Colonic mucosa (tissue), 4 donors: ENCODE measurements around the gene CDH18. TPM values are rescaled to one million over a fixed set of nuclear protein-coding genes. Genes with fewer than 3 reads are reported as not detected.

Source experiments
- DNase-seq: peaks from one replicate; pipeline ENCODE4 v3.0.0-alpha.2; 2020
- H3K27ac ChIP-seq: fragments of 200-600 bp; one replicate; pipeline ENCODE4 v1.8.0; 2021
- H3K27me3 ChIP-seq: fragments of 200-600 bp; one replicate; pipeline ENCODE4 v1.8.0; 2021
- H3K36me3 ChIP-seq: fragments of 200-600 bp; one replicate; pipeline ENCODE4 v1.8.0; 2021
- H3K4me1 ChIP-seq: fragments of 200-600 bp; one replicate; pipeline ENCODE4 v1.8.0; 2021; ENCODE audit warnings: mild to moderate bottlenecking
- H3K4me3 ChIP-seq: fragments of 200-600 bp; one replicate; pipeline ENCODE4 v1.8.0; 2021
- H3K9ac ChIP-seq, 2 donors: one replicate each; pipeline ENCODE4 v1.7.0; 2013; ENCODE audit warnings: control low read depth in 2 of 2, low read depth in 2 of 2, low read length in 2 of 2
- H3K9me3 ChIP-seq: fragments of 200-600 bp; one replicate; pipeline ENCODE4 v1.8.0; 2021
- intact Hi-C: fragments of 100-400 bp; cut with DNase I; formaldehyde crosslinking; loops from one replicate; pipeline ENCODE4 v1.14.1; 2022
- total RNA-seq, 2 donors: library from RNA; stranded (reverse); fragmentation: NEBNext Ultra II Directional in 1 of 2; extraction: Animal tissue kit (Norgen Biotek cat#: 25700) in 1 of 2; gene quantifications; one replicate each; pipeline ENCODE4 v1.2.1, GENCODE V29; 2021
- TF ChIP-seq, protein P1 (sequence below): fragments of 200-600 bp; IDR thresholded peaks from one replicate; pipeline ENCODE4 v1.8.0; 2022; ENCODE audit warnings: antibody characterized with exemption, mild to moderate bottlenecking
- donor health status: healthy.
- donor health status: DM: no; HTN: no; CAD: no.
- donor health status: DM: no; HTN: no; CAD: no.

The CDH18 gene
- total RNA-seq, 2 donors from 2014 or later, result not detected

DNA sequence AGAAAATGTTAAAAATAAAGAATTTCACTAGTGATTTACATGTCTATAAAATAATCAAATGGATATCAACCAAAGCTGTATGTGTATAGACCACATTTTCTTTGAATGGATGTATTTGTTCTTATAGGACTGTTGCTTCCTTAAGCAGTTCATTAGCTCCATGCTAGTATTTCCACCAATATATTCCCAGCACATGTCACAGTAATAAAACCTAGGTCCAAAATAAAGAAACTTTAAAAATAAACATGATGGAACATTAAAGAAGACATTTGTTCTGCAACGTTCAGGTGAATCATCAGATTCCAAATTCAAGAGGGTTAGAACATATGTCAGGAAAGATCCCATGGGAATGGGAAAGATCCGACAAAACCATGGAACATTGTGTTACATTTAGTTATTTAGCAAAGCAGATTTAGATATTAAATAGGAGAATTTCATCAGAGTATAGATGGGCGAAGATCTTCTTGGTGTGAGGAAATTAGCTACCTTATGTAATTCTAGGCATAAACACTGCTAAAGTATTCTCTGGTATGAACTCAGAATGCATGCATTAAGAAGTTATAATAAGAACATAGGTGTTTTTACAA, 490.7 kb downstream of the CDH18 start:
- intact Hi-C loops, result no loop called here
- Histone ChIP-seq H3K9ac (no peak overlapping the region), H3K4me3 (no peak overlapping the region), H3K4me1 (no peaks in the 10 kb centered on the region), H3K9me3 (no peaks in the 10 kb centered on the region), H3K36me3 (no peaks in the 10 kb centered on the region), H3K27ac (no peak overlapping the region), H3K27me3 (no peaks in the 10 kb centered on the region)
- DNase-seq, result no peak
- TF ChIP-seq, protein P1, sequence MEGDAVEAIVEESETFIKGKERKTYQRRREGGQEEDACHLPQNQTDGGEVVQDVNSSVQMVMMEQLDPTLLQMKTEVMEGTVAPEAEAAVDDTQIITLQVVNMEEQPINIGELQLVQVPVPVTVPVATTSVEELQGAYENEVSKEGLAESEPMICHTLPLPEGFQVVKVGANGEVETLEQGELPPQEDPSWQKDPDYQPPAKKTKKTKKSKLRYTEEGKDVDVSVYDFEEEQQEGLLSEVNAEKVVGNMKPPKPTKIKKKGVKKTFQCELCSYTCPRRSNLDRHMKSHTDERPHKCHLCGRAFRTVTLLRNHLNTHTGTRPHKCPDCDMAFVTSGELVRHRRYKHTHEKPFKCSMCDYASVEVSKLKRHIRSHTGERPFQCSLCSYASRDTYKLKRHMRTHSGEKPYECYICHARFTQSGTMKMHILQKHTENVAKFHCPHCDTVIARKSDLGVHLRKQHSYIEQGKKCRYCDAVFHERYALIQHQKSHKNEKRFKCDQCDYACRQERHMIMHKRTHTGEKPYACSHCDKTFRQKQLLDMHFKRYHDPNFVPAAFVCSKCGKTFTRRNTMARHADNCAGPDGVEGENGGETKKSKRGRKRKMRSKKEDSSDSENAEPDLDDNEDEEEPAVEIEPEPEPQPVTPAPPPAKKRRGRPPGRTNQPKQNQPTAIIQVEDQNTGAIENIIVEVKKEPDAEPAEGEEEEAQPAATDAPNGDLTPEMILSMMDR, result no peak

DNA sequence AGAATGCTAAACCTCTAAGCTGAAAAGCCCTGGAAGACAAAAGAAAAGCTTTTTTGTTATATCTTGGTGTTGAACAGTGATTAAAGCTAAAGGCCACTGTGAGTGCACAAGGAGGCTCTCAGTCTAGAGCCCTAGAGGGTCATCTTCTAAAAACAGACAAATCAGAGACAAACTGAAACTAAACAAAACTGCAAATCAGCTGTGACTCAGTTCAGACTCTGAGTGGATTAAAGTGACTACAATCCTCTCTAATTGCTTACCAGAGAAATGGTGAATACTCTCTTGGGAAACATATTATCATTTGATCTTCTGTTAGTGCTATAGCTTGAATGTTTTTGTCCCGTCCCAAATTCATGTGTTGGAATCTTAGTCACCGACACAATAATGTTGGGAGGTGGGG, 491.9 kb downstream of the CDH18 start:
- no peak overlapping the region for H3K9ac ChIP-seq
- H3K4me3 ChIP-seq, result no peak overlapping the region
- H3K9me3 ChIP-seq, result no peaks in the 10 kb centered on the region
- intact Hi-C loops, result no loop called here
- no peaks in the 10 kb centered on the region for H3K36me3 ChIP-seq
- H3K4me1 ChIP-seq, result no peaks in the 10 kb centered on the region
- H3K27me3 ChIP-seq, result no peaks in the 10 kb centered on the region
- H3K27ac ChIP-seq, result no peak overlapping the region
- TF ChIP-seq, protein P1, result no peak
- DNase-seq, result no peak

DNA sequence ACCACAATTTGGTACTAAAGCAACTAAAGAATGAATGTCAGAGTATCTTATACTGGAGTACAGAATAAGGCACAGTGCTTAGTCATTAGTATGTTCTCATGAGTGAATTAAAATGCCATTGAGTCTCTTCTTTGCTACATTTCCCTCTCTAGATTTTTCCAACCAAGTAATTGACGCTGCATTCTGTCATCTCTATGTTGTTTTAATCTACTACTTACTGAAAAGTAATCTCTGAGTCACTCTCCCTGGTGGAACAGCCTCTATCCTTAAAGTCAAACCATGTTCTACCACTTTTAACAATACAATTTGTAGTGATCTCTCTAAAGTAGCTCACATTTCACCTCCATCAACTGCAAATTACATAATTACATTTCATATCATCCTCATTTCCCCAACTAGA, 495.1 kb downstream of the CDH18 start:
- Histone ChIP-seq H3K27ac (no peak overlapping the region), H3K4me3 (no peak overlapping the region), H3K36me3 (no peaks in the 10 kb centered on the region), H3K9me3 (no peaks in the 10 kb centered on the region), H3K9ac (no peak overlapping the region), H3K27me3 (no peaks in the 10 kb centered on the region), H3K4me1 (no peaks in the 10 kb centered on the region)
- TF ChIP-seq, protein P1, result no peak
- intact Hi-C loops, result no loop called here
- no peak for DNase-seq

DNA sequence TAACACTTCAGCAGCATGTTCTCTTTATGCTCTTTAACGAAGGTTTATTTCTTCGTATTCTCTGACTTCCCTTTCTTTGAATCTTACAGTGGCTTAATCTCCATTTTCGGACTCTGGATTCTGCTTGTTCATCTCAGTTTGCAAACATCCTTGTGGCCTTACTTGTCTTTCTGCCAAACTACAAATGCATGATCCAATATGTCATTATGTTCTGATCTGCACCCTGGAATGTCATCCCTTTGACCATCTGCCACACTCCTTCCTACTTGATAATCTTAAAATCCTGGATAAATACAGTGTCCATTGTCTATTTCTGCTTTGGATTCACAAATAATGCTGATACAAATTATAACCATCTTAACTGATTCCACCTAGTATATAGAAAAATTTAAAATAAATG, 499.2 kb downstream of the CDH18 start:
- no peak overlapping the region for H3K4me3 ChIP-seq
- H3K9ac ChIP-seq, result no peak overlapping the region
- intact Hi-C loops, result no loop called here
- H3K9me3 ChIP-seq, result no peaks in the 10 kb centered on the region
- no peak for DNase-seq
- no peak overlapping the region for H3K27ac ChIP-seq
- H3K36me3 ChIP-seq, result no peaks in the 10 kb centered on the region
- no peaks in the 10 kb centered on the region for H3K4me1 ChIP-seq
- TF ChIP-seq, protein P1, result no peak
- no peaks in the 10 kb centered on the region for H3K27me3 ChIP-seq

DNA sequence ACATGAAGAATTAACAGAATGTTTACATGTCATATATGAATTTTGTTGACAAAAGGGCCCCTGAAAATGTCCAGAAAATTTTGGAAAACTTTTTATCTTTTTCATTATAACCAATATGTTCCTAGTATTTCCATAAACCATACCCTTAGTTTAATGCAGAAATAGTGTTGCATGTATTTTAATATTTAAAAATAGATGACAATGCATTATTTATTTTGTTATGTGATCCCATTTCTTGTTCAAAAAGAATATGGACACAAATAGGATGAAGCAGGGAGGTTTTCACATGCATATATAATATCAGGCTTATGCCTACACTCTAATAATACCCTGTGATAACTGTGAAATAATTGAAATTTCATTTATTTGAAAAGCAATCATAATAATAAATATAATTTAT, 500.5 kb downstream of the CDH18 start:
- no peak for DNase-seq
- Histone ChIP-seq H3K9me3 (no peaks in the 10 kb centered on the region), H3K27ac (no peak overlapping the region), H3K4me3 (no peak overlapping the region), H3K4me1 (no peaks in the 10 kb centered on the region), H3K9ac (no peak overlapping the region), H3K36me3 (no peaks in the 10 kb centered on the region), H3K27me3 (no peaks in the 10 kb centered on the region)
- TF ChIP-seq, protein P1, result no peak
- intact Hi-C loops, result no loop called here

DNA sequence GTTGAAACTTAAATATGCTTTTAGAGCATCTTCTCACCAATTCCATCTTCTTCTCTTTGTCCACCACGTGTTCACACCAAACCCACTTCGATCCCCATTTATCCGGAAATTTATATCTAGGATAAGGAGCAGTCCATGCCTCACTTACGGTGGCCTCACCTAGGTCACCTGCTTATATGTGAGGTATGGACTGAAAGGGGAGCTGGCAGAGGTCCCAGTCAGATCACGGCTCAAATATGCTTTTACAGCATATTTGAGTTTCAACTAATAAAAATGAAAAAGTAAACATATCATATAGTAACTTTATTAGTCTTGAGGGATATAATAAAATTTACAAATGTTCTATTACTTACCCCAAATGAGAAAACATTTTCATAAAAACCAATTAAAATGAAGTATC, 508.4 kb downstream of the CDH18 start:
- Histone ChIP-seq H3K9ac (no peak overlapping the region), H3K27me3 (no peaks in the 10 kb centered on the region)

More for the DNA sequence above, 508.4 kb downstream of the CDH18 start:
- intact Hi-C loops, result no loop called here
- H3K36me3 ChIP-seq, result no peaks in the 10 kb centered on the region
- H3K4me1 ChIP-seq, result no peaks in the 10 kb centered on the region
- H3K27ac ChIP-seq, result no peak overlapping the region
- H3K4me3 ChIP-seq, result no peak overlapping the region
- TF ChIP-seq, protein P1, result no peak
- no peak for DNase-seq
- no peaks in the 10 kb centered on the region for H3K9me3 ChIP-seq
